ENCODE measurements around the gene PTPRT. TPM values are rescaled to one million over a fixed set of nuclear protein-coding genes. Genes with fewer than 3 reads are reported as not detected.

PTPRT gene
- total RNA-seq, 1 donor, result 0.72 TPM

DNA sequence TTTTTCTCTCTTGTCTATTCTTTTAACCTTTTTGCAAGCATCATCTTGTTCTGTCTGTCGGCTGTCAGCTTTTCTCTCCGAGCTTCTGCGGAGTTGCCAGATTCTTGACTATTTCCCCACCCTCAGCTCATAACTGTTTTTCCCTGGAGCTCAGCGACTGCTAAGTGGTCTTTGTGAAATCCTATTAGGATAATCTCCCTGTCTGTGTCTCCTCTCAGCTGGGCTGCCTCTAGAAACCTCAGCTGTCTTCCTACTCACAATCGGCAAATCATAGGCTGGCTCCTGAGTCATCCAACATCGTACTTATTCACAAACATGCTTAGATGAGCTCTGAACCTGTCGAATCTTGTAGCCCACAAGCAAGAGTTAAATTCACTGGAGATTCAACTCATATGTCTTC lies 332.3 kb downstream of the PTPRT start:
- TF ChIP-seq, protein P1, sequence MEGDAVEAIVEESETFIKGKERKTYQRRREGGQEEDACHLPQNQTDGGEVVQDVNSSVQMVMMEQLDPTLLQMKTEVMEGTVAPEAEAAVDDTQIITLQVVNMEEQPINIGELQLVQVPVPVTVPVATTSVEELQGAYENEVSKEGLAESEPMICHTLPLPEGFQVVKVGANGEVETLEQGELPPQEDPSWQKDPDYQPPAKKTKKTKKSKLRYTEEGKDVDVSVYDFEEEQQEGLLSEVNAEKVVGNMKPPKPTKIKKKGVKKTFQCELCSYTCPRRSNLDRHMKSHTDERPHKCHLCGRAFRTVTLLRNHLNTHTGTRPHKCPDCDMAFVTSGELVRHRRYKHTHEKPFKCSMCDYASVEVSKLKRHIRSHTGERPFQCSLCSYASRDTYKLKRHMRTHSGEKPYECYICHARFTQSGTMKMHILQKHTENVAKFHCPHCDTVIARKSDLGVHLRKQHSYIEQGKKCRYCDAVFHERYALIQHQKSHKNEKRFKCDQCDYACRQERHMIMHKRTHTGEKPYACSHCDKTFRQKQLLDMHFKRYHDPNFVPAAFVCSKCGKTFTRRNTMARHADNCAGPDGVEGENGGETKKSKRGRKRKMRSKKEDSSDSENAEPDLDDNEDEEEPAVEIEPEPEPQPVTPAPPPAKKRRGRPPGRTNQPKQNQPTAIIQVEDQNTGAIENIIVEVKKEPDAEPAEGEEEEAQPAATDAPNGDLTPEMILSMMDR (IDR thresholded peaks at IDR 0.05; ENCODE audit: insufficient read depth, low read length), result no peak
- no peak overlapping the region for H3K4me3 ChIP-seq (ENCODE audit: low read depth, low read length)
- DNase-seq (ENCODE audit: low read depth), result no peak

DNA sequence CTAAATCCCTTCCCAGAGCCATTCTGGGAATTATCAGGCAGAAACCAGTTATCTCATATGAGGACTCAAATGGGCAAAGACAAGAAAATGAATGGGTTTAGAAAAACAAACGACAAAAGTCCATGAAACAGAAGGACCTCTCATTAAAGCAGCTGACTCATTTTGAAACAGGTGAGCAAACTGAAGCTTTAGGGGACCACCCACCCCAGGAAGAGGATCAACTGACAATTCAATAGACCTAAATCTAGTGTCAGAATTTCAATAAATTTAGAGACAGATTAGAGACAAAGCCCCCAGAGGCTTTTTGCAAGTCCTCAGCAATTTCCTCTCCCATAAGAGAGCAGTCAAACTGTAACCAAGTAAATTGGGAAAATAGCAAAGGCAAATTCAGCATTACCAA lies 333.8 kb downstream of the PTPRT start:
- no peak overlapping the region for H3K4me3 ChIP-seq (ENCODE audit: low read depth, low read length)
- TF ChIP-seq, protein P1 (IDR thresholded peaks at IDR 0.05; ENCODE audit: insufficient read depth, low read length), result no peak
- DNase-seq (ENCODE audit: low read depth), result no peak

DNA sequence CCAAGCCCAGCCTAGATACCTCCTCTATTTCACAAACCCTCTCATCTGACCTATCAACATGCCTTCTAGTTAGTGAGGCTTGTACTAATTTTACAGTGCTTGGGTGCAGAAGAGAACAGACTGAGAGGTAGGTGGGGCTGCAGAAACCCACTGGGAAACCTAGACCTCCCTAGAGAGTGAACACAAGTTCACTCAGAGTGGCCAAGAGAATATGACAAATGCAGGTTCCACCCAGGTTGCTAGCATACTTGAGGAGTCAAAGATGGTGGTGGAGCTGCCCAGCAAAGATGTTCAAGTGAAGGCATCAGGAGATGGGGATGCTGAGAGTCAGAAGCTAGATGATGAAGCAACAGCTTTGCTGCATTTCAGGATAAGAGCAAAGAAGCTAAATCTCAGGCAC lies 337.0 kb downstream of the PTPRT start:
- DNase-seq (ENCODE audit: low read depth), result no peak
- H3K4me3 ChIP-seq (ENCODE audit: low read depth, low read length), result no peak overlapping the region
- TF ChIP-seq, protein P1 (IDR thresholded peaks at IDR 0.05; ENCODE audit: insufficient read depth, low read length), result no peak

DNA sequence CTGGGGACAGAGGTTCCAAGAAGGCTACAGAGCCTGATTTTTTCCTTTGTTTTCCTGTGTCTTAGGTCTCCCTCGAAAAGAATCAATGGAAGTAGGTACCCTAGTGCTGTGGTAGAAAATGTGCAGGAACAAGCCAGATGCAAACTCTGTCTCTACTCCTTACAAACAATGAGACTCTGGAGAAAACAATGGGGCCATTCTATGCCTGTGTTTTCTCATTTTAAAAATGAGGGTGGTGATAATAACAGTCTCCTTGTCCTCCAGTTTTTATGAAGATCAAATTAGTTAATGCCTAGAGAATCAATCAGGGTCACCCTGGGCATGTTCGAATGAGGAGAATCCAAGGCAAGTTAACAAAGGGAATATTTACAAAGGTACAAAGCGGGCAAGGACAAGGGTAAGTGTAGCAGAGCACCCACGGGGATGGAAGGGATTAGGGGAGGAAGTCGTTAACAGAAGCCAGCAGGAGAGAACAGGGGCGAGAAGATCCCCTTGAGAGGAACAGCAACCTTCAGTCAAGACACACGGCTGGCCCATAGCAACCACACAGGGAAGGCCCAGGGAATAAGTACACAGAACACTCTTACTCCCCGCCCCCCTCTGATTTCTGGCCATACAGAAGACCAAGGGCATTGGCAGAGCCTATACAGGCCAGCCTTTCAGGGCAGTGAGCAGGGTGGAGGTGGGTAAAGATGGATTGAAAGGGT lies 342.8 kb downstream of the PTPRT start:
- no peak overlapping the region for H3K4me3 ChIP-seq (ENCODE audit: low read depth, low read length)
- TF ChIP-seq, protein P1 (IDR thresholded peaks at IDR 0.05; ENCODE audit: insufficient read depth, low read length), result no peak
- DNase-seq (ENCODE audit: low read depth), result no peak

DNA sequence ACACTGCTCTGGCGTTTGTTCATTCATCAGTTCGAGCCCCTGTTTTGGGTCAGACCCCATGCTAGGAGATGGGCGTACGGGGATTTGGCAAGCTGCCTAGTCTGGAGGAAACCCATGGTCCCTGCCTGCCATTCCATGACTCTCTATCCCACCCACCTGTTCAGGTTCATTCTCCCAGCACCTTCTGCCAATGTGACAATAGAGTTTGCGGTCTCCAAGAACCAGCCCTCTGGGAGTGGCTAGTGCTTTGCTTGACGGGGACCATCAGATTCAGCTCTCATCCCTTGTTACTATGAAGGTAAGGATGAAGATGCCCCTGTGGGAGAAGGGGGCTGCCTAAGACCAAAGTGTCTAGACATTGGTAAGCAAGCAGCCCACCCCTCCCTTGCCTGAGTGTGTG lies 345.0 kb downstream of the PTPRT start:
- TF ChIP-seq, protein P1 (IDR thresholded peaks at IDR 0.05; ENCODE audit: insufficient read depth, low read length), result no peak
- no peak overlapping the region for H3K4me3 ChIP-seq (ENCODE audit: low read depth, low read length)

DNA sequence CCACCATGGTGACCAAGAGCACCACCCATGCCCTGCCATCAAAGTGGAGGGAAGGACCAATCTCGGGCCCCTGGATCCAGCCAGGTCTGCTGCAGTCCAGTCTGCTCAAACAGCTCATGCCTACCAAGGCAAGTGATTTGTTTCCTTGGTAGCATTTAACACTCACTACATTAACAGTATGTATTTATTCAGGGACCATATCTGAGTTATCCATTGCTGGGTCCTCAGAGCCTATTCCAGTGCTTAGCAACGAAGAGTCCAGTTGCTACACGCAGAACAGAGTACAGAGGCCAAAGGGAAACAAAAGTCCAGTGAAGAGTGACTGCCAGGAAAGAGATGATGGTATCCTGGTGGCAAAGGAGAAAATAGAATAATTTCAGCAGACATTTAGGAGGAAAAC lies 352.2 kb downstream of the PTPRT start:
- no peak for DNase-seq (ENCODE audit: low read depth)
- TF ChIP-seq, protein P1 (IDR thresholded peaks at IDR 0.05; ENCODE audit: insufficient read depth, low read length), result no peak
- H3K4me3 ChIP-seq (ENCODE audit: low read depth, low read length), result no peak overlapping the region

More for the DNA sequence above, 345.0 kb downstream of the PTPRT start:
- DNase-seq (ENCODE audit: low read depth), result no peak

DNA sequence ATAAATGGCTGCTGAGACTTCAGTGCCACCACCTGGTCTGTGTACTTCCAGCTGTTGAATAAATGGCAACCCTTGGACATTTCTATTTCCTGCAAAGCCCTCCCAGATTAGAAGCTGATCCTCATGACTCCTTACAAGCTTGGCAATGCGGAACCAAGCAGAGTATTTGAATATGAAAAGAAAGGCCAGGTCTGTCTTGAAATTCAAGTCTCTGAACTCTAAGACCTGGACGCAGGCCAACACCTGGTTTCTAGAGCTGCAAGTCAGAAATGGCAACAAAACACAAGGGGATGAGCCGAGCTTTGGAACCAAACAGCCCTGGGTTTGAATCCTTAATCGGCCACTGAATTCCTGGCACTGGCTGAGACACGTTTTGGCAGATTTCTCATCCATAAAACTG lies 353.4 kb downstream of the PTPRT start:
- TF ChIP-seq, protein P1 (IDR thresholded peaks at IDR 0.05; ENCODE audit: insufficient read depth, low read length), result no peak

More for the DNA sequence above, 353.4 kb downstream of the PTPRT start:
- no peak overlapping the region for H3K4me3 ChIP-seq (ENCODE audit: low read depth, low read length)
- no peak for DNase-seq (ENCODE audit: low read depth)
